ENCODE results near the gene COL4A2.
"Not testable (repeated sequence)": the region's sequence is repeated elsewhere in the genome, so short reads cannot be mapped to it uniquely, and the experiment has no call there.

The COL4A2 gene

GRCh38 chr13:110445722-110446574 lies 138.9 kb downstream of the COL4A2 start:
- no peak for DNase-seq

DNA sequence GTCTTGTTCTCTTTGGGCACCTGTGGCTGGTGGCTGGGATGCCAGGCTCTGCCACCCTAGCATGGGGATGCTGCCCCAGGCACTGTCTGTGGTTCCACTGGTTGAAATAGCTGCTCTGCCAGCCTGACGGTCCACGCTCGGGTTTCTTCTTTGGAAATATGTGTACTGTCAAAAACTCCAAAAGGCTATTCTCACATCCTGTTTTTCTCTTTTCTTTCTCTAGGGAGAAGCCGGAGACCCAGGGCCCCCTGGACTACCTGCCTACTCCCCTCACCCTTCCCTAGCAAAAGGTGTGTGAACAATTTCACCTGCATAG lies 139.4 kb downstream of the COL4A2 start:
- no peak for DNase-seq

DNA sequence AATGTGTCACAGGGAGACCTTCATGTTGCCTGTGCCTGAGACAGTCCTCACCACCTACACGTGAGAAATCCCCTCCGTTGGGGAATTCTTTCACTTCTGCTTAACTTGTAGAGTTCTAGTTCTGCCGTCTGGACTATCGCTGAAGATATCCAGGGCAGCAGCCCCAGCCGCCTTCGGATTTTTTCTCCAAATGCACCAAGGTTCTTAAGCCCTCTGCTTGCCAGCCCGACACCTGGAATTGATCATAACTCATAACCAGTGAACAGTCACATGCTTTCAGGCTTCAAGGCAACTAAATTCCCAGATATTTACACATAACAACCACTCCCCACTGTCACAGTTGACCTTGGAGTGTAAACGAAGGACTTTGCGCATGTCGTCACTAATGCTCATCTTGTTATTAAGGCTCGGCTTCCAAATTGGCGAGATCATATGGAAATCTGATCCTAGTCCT lies 140.0 kb downstream of the COL4A2 start:
- DNase-seq: no peak

DNA sequence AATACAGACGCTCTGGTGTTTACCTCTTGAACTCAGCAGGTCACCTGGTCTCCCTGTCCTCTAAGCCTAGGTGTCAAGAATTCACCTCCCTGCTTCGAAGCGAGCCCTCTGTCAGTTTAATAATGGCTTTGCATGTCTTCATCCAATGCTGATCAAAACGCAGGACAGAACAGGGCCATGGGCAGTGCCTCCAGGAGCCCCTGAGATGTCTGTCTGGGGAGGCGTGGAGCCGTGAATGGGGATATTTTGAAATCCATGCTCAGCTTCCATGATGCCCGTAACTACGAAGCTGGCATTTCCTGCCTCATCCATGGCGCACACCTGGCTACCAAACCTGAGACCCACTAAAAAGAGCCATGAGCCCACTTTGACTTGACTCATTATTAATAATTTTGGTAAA lies 140.7 kb downstream of the COL4A2 start:
- DNase-seq: no peak

DNA sequence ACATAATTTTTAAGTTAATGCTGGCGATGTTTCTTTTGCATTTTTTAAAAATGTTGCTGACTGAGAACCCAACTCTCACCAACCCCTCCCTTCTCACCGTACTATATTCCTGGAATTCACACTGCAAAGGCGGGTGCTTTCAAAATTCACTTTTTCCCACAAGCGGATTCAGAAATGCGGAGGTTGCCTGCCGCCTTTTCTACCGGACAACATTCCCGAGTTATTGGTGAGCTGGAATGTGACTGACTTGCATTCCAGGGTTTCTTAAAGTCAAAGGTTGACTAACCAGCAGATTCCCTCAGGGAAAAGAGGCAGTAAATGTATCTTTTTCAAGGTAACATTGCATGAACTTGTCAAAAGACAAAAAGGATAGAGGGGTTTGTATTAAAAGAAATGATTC lies 141.1 kb downstream of the COL4A2 start:
- DNase-seq: no peak

GRCh38 chr13:110448677-110449076 lies 141.6 kb downstream of the COL4A2 start:
- no peak for DNase-seq

GRCh38 chr13:110449219-110450015 lies 142.3 kb downstream of the COL4A2 start:
- DNase-seq: no peak

DNA sequence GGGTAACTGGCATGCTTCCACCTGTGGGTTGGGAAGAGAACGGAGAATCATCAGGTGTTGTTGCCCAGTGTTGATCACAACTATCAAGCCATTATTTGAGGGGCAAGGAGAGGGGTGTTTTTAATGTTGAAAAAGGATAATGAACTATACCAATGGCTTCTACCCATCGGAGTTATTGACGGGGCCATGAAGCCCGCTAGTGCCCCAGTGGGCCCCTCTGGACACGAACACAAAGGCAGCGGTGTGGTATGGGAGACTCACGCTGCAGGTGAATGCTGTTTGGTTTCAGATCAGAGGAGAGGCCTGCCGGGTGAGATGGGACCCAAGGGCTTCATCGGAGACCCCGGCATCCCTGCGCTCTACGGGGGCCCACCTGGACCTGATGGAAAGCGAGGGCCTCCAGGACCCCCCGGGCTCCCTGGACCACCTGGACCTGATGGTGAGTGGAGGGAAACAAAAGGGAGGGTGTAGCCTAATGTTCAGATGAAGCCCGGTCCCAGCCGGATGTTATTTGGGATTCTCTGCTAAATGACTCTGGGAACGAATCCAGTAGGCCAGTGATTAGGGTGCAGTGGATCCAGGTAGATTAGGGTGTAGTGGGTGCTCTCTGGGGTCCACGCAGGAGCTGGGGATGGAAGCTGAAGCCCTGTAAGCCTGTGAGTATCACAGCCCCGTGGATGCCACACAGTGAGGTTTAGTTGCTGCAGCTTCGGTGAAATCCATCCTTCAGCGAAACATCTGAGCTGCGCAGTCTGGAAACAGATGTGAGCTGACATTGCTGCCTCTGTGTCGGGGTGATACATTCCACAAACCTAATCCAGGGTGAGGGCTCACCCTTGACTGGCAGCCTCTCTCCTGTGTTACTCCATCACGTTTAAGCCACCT lies 143.2 kb downstream of the COL4A2 start:
- no peak for DNase-seq

GRCh38 chr13:110450941-110451730 lies 144.1 kb downstream of the COL4A2 start:
- no peak for DNase-seq

DNA sequence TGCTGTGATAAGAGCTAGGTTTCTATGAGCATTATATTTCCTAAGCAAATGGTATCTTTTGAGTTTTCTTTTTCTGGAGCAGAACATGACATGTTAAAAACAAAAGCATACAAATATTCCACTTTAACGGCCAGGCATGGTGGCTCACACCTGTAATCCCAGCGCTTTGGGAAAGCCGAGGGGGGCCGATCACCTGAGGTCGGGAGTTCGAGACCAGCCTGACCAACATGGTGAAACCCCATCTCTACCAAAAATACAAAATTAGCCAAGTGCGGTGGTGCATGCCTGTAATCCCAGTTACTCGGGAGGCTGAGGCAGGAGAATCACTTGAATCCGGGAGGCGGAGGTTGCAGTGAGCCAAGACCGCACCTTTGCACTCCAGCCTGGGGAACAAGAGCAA lies 146.0 kb downstream of the COL4A2 start:
- not testable (repeated sequence) for DNase-seq

DNA sequence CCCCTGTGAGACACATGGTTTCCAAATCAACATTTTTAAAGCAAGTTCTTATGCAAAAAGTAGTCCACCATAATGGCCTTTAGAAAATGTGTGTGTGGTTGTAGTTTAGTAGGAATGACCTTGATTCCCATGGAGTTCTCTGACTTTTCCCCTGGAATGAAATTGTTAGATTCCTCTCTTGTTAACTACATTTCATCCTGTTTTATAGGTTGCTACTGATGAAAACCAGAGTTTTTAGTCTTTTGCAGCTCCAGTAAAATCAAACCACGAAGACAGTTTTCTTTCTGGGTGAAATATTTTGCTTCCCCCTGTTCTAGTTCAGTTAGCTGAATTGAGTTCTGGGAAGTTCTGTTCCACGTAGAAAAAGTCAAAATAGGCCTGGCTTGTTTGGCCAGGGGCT lies 146.7 kb downstream of the COL4A2 start:
- DNase-seq: no peak

DNA sequence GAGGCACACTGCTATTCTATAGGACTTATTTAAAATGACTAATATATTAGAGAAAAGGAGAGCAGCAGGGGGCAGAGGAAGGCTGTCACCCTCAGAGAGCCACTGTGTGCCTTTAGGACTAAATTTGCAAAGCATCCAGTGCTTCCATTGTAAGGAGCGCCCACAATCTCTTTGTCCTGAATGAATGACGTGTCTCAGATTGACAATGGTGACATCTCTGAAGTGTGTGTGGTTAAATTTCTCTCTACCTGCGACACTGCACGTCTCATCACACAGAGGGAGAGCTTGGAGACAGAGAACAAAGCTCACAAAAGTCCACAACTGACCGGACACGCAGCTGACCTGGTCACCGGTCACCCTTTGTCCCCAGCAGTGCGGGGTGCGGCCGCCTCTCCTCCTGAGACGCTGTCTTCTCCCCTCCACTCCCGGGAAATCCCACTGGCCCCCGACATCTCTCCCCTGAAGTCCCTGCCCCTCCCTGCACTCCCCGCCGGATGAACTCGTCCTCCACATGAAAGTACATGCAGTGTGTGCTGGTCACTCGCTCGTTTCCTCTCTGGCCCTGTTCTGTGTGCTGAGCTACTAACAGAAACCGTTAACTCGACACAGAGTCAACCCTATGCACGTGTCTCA lies 147.3 kb downstream of the COL4A2 start:
- DNase-seq: no peak

DNA sequence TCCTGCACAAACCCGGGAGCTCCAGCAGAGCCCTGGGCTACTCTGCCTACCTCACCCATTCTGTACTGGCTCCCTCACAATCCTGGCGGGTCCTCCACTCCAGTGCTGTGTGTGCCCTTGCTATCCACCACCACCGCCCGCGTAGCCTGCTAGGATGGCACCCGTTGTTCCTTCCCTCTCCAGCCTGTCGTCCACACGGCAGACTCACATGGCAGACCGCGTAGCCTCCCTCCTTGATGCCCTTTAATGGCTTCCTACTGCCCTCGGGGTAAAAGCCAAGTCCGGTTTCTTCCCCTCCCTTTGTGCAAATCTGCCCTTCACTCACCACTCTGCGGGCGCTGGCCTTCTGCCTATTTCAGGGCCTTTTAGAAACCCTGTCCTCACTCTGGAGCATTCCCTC lies 147.9 kb downstream of the COL4A2 start:
- no peak for DNase-seq

DNA sequence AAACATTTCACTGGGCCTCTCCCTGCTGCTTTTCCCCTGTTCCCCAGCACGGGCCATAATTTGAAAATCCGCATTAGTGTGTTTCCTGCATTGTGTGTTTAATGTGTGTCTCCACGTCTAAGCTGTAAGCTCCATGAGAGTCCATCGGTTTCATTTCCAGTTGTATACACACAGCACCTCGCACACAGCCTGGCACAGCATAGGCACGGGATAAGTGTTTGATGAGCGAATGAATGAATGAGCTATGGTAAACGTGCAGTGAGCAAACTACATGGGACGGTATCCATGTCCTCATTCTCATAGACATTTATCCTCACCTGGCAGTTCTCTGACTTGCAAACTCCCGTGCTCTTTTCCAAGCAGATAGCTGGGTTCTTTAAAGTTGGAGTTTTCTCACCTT lies 148.4 kb downstream of the COL4A2 start:
- no peak for DNase-seq

- DNase-seq: peak in 2 of 4 experiments; percentile 10 to 20
Observed at GRCh38 chr13:110455941-110456340, 148.9 kb downstream of the COL4A2 start.

- DNase-seq: no peak
Observed at GRCh38 chr13:110456550-110456949, 149.5 kb downstream of the COL4A2 start.

- no peak for DNase-seq
Observed at GRCh38 chr13:110457361-110457760, 150.3 kb downstream of the COL4A2 start.

GRCh38 chr13:110458017-110458416 lies 150.9 kb downstream of the COL4A2 start:
- no peak for DNase-seq

- no peak for DNase-seq
Observed at GRCh38 chr13:110458594-110459365, 151.7 kb downstream of the COL4A2 start.

GRCh38 chr13:110462091-110462490 lies 155.0 kb downstream of the COL4A2 start:
- DNase-seq: no peak

- no peak for DNase-seq
Observed at GRCh38 chr13:110463156-110463555, 156.1 kb downstream of the COL4A2 start.

Measured in activated CD4-positive, CD25-positive, alpha-beta regulatory T cell (primary cell).